Caco-2 (cell line): ENCODE data around the gene CBARP. TPM values are rescaled to one million over a fixed set of nuclear protein-coding genes. Genes with fewer than 3 reads are reported as not detected.

Experiments
- BruUV-seq: library from RNA; stranded (reverse); fragments of 400-500 nt; replicated peaks from 2 replicates; lab custom pipeline; 2021; lab: Mats Ljungman, UMichigan
- CTCF ChIA-PET: fragments of 300-600 bp; sonication (Branson Sonifier 250); formaldehyde crosslinking; loops from one replicate; lab custom pipeline; 2022; ENCODE audit warnings: antibody characterized with exemption; lab: Charles Lee
- POLR2A ChIA-PET: fragments of 300-600 bp; sonication (Branson Sonifier 250); formaldehyde crosslinking; loops from one replicate; lab custom pipeline; 2022; ENCODE audit warnings: antibody characterized with exemption; lab: Charles Lee
- DNase-seq, 2 experiments: peaks; one replicate each; pipeline versions ENCODE4 v3.0.0 to v3.0.0-alpha.2; 2020 to 2022
- H3K27me3 ChIP-seq: replicated peaks from 2 replicates; pipeline ENCODE4 v1.6.0; 2011; ENCODE audit warnings: low read length; ENCODE audit not compliant: control insufficient read depth, insufficient read depth
- H3K36me3 ChIP-seq: 2 replicates; pipeline ENCODE4 v1.5.1; 2011; ENCODE audit warnings: low read length; ENCODE audit not compliant: control insufficient read depth, insufficient read depth
- H3K4me1 ChIP-seq: fragments of 250-450 bp; sonication (Bioruptor Pico); 2 replicates; pipeline ENCODE4 v1.5.1; 2020; ENCODE audit warnings: mild to moderate bottlenecking
- H3K4me3 ChIP-seq: 2 replicates; pipeline ENCODE4 v1.5.1; 2011; ENCODE audit warnings: low read depth, mild to moderate bottlenecking, control low read depth, low read length
- H3K9me3 ChIP-seq: fragments of 250-450 bp; sonication (Bioruptor Pico); 2 replicates; pipeline ENCODE4 v1.5.1; 2020; ENCODE audit warnings: mild to moderate bottlenecking, moderate library complexity
- H3K27ac Mint-ChIP-seq: one replicate; pipeline ENCODE4 v1.8.0; 2022; ENCODE audit warnings: mixed read lengths; ENCODE audit not compliant: unreplicated experiment
- H3K27me3 Mint-ChIP-seq: one replicate; pipeline ENCODE4 v1.8.0; 2022; ENCODE audit warnings: mixed read lengths; ENCODE audit not compliant: insufficient read depth, unreplicated experiment
- H3K36me3 Mint-ChIP-seq: one replicate; pipeline ENCODE4 v1.8.0; 2022; ENCODE audit warnings: mild to moderate bottlenecking, mixed read lengths; ENCODE audit not compliant: insufficient read depth, unreplicated experiment
- H3K4me1 Mint-ChIP-seq: one replicate; pipeline ENCODE4 v1.8.0; 2022; ENCODE audit warnings: low read depth, mixed read lengths; ENCODE audit not compliant: unreplicated experiment
- H3K4me3 Mint-ChIP-seq: one replicate; pipeline ENCODE4 v1.8.0; 2022; ENCODE audit warnings: mild to moderate bottlenecking, moderate library complexity, mixed read lengths; ENCODE audit not compliant: unreplicated experiment
- H3K9me3 Mint-ChIP-seq: one replicate; pipeline ENCODE4 v1.8.0; 2022; ENCODE audit warnings: mixed read lengths; ENCODE audit not compliant: unreplicated experiment
- CTCF ChIP-seq, 2 experiments: fragments of 200-600 bp in 1 of 2; IDR thresholded peaks; 1 replicate in 1 of 2; 2 replicates in 1 of 2; pipeline versions ENCODE4 v1.5.1 to v1.8.0; 2011 to 2022; ENCODE audit warnings: antibody characterized with exemption in 1 of 2, control low read depth in 1 of 2, inconsistent platforms in 1 of 2, low read depth in 1 of 2, low read length in 1 of 2, mild to moderate bottlenecking in 1 of 2, moderate library complexity in 1 of 2; ENCODE audit not compliant: insufficient read depth in 1 of 2, severe bottlenecking in 1 of 2, unreplicated experiment in 1 of 2
- intact Hi-C: fragments of 100-400 bp; cut with micrococcal nuclease; formaldehyde crosslinking; loops from one replicate; pipeline ENCODE4 v1.10.0; 2022; ENCODE audit not compliant: unreplicated experiment
- total RNA-seq: library from RNA; stranded (reverse); gene quantifications from 2 replicates; pipeline ENCODE4 v1.2.3, GENCODE V29; 2022

CBARP gene
- total RNA-seq, 1 experiment from 2014 or later = 7.3 TPM

- Mint-ChIP-seq H3K9me3 (no peaks in the 10 kb centered on the region), H3K4me3 (peak overlapping the region; percentile 78), H3K27ac (peak overlapping the region; percentile 98), H3K36me3 (peaks cover 80% of the 10 kb centered on the region), H3K27me3 (no peaks in the 10 kb centered on the region), H3K4me1 (peaks cover 24% of the 10 kb centered on the region)
- ChIA-PET POLR2A (interaction anchor here (1.8 kb wide), 1 partner anchor 10 kb away, joined by 8 read pairs; no protein-coding TSS in a partner anchor), CTCF (interaction anchor here (0.5 to 5.2 kb wide), 3 partner anchors 18 to 198 kb away, joined by 3 to 41 read pairs (median 5); no protein-coding TSS in a partner anchor)
- peak in 1 of 2 experiments; percentile 89 for DNase-seq
- Histone ChIP-seq H3K4me1 (peaks cover 66% of the 10 kb centered on the region), H3K4me3 (no peak overlapping the region), H3K27me3 (no peaks in the 10 kb centered on the region), H3K36me3 (no peaks in the 10 kb centered on the region; the same call in 1 of the 2 replicates), H3K9me3 (no peaks in the 10 kb centered on the region)
- BruUV-seq = no TSS peak
- intact Hi-C loops = no loop called here
- no peak for TF ChIP-seq CTCF (IDR thresholded peaks at IDR 0.05; ENCODE audit: insufficient read depth in 1 of 2, low read depth in 1 of 2, low read length in 1 of 2, severe bottlenecking in 1 of 2, unreplicated experiment in 1 of 2)
Measured at GRCh38 chr19:1262623-1263123, 24.9 kb upstream of the CBARP start.

GRCh38 chr19:1261798-1262622, 24.2 kb upstream of the CBARP start:
- Mint-ChIP-seq H3K36me3 (peaks cover 86% of the 10 kb centered on the region), H3K9me3 (no peaks in the 10 kb centered on the region), H3K4me3 (peak overlapping the region; percentile 78), H3K4me1 (peaks cover 25% of the 10 kb centered on the region), H3K27ac (peak overlapping the region; percentile 98), H3K27me3 (no peaks in the 10 kb centered on the region)
- ChIA-PET CTCF (interaction anchor here (0.6 to 5.2 kb wide), 2 partner anchors 18 to 150 kb away, joined by 4 to 41 read pairs; no protein-coding TSS in a partner anchor), POLR2A (interaction anchor here (1.8 to 3.1 kb wide), 2 partner anchors 7 to 9 kb away, joined by 8 to 62 read pairs; partner anchors contain the start of gene CIRBP)
- no TSS peak for BruUV-seq
- Histone ChIP-seq H3K4me3 (peak overlapping the region; percentile 65), H3K9me3 (no peaks in the 10 kb centered on the region), H3K4me1 (peaks cover 62% of the 10 kb centered on the region), H3K27me3 (no peaks in the 10 kb centered on the region), H3K36me3 (no peaks in the 10 kb centered on the region; the same call in 1 of the 2 replicates)
- intact Hi-C loops = no loop called here
- peak in 1 of 2 experiments; percentile 91 for DNase-seq
- no peak for TF ChIP-seq CTCF (IDR thresholded peaks at IDR 0.05; ENCODE audit: insufficient read depth in 1 of 2, low read depth in 1 of 2, low read length in 1 of 2, severe bottlenecking in 1 of 2, unreplicated experiment in 1 of 2)

- intact Hi-C loops = no loop called here
- no TSS peak for BruUV-seq
- peaks cover 65% of the 10 kb centered on the region for H3K4me1 ChIP-seq
- no peaks in the 10 kb centered on the region for H3K9me3 ChIP-seq
- peaks cover under 1% of the 10 kb centered on the region for H3K36me3 ChIP-seq
- H3K4me1 Mint-ChIP-seq = peaks cover 24% of the 10 kb centered on the region
- peak overlapping the region; percentile 78 for H3K4me3 Mint-ChIP-seq
- no peaks in the 10 kb centered on the region for H3K9me3 Mint-ChIP-seq
- H3K4me3 ChIP-seq = peak overlapping the region; percentile 65
- no peak for DNase-seq
- H3K36me3 Mint-ChIP-seq = peaks cover 89% of the 10 kb centered on the region
- H3K27me3 ChIP-seq = no peaks in the 10 kb centered on the region
- ChIA-PET CTCF (interaction anchor here (5.2 kb wide), 1 partner anchor 17 kb away, joined by 41 read pairs; no protein-coding TSS in a partner anchor), POLR2A (interaction anchor here (1.8 to 3.1 kb wide), 2 partner anchors 8 kb away, joined by 8 to 62 read pairs; partner anchors contain the start of gene CIRBP)
- peak in 1 of 2 experiments; percentile 1 for TF ChIP-seq CTCF (IDR thresholded peaks at IDR 0.05; ENCODE audit: insufficient read depth in 1 of 2, low read depth in 1 of 2, low read length in 1 of 2, severe bottlenecking in 1 of 2, unreplicated experiment in 1 of 2)
- H3K27me3 Mint-ChIP-seq = no peaks in the 10 kb centered on the region
- H3K27ac Mint-ChIP-seq = peak overlapping the region; percentile 98
Measured at GRCh38 chr19:1261538-1261797, 23.7 kb upstream of the CBARP start.
